GF-D8 (cell line): Measurements from ENCODE around the gene RNU1-2.
"Not testable (repeated sequence)": the region's sequence is repeated elsewhere in the genome, so short reads cannot be mapped to it uniquely, and the experiment has no call there.

Experiments used
- DNase-seq: peaks from one replicate; lab custom pipeline; 2025; lab: John Stamatoyannopoulos, UW

The RNU1-2 gene

GRCh38 chr1:16895598-16896315 lies at the start of gene RNU1-2:
RNU1-2 (plus strand) TSS chr1:16895980.
- peak; percentile 99 for DNase-seq

- not testable (repeated sequence) for DNase-seq
Observed at GRCh38 chr1:16856201-16856600, 39.6 kb upstream of the RNU1-2 start.

DNA sequence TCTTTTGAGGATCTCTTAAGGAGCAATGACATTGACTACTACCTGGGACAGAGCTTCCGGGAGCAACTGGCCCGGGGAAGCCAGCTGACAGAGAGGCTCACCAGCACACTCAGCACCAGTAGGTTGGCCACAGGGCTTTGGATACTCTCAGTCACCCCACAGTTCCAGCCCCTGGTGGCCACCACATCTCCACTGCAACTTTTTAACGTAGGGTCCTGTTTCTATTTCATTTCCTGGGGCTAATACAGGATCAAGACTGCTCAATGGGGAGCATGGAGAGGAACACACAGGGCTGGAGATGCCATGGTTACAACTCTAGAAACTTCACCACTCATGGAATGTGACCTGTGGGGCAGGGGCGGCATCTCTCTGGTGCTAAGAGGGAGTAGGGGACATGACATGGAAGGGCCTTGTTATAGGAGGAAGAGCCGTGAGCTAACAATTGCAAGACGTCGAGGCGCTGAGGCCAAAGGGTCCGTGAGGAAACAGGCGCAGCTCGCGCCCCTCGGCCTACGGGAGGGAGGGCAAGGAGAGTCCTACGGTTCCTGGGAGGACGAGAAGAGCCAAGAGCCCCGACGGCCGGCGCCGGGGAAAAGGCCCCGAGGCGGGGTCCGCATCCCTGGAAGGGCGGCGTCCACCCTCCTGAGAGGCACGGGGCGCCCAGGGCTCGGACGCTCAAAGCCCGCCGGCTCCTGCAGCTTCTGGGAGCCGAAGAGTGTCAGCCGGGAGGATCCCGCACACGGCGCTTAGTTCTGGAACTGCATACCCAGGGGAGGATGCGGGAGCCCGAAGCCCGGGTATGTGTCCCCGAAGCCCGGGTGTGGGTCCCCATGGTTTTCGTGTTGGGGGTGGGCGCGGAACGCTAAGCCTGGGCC lies 36.4 kb upstream of the RNU1-2 start:
- DNase-seq: not testable (repeated sequence)

DNA sequence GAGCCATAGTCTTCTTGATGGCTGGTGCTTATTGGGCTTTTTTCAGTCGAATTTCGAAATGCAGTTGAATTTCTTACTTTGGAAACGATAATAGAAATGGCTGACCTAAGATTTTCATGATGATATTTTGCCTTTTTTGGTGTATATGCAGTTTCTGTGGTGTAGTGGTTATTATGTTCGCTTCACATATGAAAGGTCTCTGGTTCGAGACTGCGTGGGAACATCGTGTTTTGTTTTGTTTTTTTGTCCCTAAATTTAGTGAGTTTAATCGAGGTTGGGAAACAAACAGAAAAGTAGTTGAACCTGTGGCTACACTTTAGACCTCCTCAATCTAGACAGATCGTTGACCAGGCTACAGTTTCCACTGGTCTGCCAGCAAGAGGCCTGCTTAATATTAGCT lies 35.7 kb upstream of the RNU1-2 start:
- not testable (repeated sequence) for DNase-seq

DNA sequence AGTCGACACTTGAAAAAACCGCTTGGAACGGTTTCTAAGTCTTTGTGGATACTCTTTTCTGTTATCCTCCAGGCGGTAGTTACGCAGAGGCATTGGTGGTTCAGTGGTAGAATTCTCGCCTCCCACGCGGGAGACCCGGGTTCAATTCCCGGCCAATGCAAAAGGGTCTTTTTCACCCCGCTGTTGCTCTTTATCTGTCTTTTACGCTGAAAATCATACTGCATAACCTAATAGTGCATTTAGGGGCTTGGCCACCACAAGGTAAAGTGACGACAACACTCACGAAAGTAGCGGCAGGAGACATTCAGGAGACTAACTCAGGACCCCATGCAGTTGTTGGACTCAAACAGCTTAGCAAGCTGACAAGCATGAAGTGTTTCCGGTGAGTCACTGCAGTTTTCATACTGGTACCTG lies 33.9 kb upstream of the RNU1-2 start:
- not testable (repeated sequence) for DNase-seq

GRCh38 chr1:16862415-16862814 lies 33.4 kb upstream of the RNU1-2 start:
- not testable (repeated sequence) for DNase-seq

DNA sequence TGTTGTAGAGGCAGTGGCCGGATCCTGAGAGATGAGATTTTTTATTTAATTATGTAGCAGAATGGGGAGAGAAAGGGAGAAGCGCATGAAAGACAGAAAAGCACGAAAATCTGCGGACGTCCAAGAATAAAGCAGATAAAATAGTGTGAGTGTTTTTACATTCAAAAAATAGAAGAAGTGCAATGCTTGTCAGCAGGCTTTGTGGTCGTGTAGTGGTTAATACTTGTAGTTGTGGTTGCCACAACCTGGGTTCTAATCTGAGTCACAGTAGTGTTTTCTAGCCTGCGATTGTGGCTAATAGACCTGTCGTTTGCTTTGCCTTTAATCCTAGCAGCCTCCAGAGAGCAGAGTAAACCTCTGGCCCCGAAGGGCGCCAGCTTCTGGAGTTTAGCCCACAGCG lies 32.8 kb upstream of the RNU1-2 start:
- DNase-seq: not testable (repeated sequence)

GRCh38 chr1:16866926-16867707 lies 28.7 kb upstream of the RNU1-2 start:
- DNase-seq: peak; percentile 71

GRCh38 chr1:16868787-16869186 lies 27.0 kb upstream of the RNU1-2 start:
- DNase-seq: not testable (repeated sequence)

GRCh38 chr1:16869996-16870395 lies 25.8 kb upstream of the RNU1-2 start:
- not testable (repeated sequence) for DNase-seq

DNA sequence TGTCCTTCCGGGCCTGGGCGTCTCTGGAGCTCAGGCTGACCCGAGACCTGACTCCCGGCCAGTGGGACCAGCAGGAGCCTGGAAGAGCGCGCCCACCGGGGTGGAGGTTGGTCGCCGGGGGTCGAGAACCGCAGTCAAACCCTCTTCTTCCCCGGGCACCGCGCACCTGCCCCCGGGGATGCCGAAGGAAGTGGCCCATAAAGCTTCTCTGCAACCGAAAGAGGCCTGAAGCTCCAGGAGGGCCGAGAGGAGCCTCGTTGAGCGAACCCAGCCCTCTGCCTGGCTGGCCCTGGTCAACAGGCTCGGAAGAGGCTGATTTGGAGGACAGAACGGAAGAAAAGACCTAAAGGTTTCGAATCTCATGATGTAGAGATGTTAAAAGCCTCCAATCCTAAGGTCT lies 24.6 kb upstream of the RNU1-2 start:
- not testable (repeated sequence) for DNase-seq

DNA sequence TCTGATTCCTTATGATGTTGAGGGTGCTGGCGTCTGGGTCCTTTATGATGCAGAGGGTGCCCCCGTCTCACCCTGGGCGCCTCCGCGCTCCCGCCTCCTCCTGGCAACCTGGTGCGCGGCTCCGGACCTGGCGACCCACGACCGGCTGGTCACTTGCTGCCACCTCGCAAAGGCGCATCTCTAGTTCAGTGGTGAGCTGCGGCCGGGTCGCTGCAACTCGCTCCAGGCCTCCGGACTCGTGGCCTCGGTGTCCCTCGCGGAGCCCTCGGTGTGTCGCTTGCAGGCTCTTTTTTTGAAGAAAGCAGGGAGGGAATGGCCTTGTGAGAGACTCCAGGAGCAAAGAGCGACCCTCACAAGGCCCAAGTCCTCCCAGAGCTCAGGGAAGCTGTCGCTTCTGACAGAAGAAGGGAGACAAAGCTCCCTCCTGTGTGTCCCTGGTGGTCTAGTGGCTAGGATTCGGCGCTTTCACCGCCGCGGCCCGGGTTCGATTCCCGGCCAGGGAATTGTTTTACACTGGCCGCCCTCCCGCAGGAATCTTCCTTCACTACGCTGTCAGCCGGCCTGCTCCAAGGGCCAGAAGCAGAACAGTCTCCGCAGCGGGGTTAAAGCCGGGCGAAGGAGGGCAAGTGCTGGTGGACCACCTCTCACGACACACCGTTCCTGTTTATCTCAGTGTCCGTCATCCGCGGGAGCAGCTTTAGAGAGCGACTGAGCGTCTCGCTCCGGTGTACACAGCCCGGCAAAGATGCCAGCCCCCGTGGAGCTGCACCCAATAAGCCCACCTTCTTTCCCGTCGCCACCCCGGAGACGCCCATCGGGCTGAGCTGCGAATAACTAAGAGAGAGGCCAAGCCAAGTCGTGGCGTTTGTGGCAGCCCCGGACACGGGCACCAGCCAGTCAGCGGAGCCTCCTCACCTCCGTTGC lies 23.4 kb upstream of the RNU1-2 start:
- not testable (repeated sequence) for DNase-seq

DNA sequence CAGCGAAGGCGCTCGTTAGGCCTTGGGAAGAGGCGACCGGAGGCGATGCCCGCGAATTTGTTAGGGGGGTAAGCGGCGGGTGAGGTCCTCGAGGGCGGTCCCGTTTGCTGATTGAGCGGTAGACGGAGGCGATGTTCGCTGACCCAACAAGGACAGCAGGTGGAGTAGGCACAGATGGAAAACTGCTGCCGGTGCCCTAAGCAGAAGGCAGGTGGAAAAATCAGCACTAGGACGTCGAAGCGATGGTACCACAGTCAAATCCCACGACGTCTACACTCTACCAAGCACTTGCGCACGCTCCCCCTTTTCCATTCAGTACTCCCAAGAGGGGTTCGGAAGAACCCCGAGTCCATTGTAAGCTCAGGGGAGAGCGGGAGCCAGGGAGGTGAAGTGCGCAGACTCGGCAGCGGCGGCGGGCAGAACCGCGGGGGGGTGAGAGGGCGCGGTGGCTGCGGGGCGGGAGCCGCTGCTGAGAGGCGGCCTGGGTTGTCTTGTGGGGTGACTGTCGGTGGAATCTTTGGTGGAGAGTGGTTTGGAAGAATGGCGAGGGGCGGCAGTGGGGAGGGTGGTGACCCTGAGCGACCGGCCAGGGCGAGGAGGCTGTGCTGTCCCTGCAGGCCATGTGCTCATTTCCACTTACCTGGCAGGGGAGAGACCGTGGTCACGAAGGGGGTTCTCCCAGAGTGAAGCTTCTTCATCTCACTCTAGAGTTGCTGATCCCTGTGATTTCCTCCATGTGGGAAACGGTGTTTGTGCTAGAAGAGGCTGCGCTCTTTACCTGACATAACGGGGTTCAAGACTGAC lies 22.5 kb upstream of the RNU1-2 start:
- DNase-seq: not testable (repeated sequence)

DNA sequence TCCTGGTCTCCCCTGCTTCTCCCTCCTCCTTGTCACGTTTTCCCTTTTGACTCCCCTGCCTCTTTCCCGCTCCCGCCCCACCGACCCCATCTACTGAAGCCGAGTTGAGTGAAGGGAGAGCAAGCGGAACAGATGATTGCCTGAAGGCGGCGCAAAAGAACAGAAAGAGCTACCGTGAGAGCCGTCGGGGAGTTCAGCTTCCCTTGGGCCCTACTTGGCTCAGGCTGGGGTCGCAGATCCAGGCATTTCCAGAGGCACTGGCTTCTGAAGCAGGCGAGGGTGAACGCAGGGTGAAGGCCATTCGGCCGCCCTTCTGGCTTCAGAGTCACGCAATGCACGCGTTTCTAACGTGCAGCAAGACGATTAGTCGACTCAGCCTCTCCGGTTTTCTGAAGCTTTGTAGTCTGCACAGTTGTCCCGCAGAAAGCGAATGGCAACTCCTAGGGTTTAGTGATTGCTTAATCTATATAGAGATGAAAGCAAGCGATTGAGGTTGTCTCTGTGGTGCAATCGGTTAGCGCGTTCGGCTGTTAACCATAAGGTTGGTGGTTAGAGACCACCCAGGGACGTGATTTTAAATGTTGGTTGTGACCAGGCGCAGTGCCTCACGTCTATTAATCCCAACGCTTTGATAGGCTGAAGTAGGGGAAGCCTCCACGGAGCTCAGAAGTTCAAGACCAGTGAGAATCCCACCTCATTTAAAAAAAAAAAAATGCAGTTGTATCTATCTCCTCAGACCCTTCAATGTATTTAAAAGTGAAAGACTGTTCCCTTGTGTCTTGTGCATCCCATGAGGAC lies 20.6 kb upstream of the RNU1-2 start:
- DNase-seq: not testable (repeated sequence)

- not testable (repeated sequence) for DNase-seq
Observed at GRCh38 chr1:16881742-16882141, 14.0 kb upstream of the RNU1-2 start.

DNA sequence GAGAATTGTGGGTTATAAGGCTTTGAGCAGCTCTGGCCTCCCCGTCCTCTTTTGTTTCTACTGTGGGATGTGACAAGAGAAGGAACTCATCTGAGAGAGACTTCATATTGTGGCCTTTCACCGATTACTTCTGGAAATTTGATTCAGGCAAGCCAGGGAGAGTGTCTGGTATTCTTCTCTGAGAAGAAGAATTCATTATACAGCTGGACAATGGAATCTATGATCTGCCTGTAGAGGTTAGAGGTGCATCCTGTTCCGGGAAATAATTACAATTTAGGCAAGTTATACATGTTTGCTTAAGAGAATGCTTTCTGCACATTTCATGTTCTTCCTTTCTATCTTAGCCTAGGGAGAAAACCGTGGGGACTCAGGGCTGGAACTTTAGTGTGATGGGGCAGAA lies 12.8 kb upstream of the RNU1-2 start:
- no peak for DNase-seq

- DNase-seq: not testable (repeated sequence)
Observed at GRCh38 chr1:16884487-16884886, 11.3 kb upstream of the RNU1-2 start.

DNA sequence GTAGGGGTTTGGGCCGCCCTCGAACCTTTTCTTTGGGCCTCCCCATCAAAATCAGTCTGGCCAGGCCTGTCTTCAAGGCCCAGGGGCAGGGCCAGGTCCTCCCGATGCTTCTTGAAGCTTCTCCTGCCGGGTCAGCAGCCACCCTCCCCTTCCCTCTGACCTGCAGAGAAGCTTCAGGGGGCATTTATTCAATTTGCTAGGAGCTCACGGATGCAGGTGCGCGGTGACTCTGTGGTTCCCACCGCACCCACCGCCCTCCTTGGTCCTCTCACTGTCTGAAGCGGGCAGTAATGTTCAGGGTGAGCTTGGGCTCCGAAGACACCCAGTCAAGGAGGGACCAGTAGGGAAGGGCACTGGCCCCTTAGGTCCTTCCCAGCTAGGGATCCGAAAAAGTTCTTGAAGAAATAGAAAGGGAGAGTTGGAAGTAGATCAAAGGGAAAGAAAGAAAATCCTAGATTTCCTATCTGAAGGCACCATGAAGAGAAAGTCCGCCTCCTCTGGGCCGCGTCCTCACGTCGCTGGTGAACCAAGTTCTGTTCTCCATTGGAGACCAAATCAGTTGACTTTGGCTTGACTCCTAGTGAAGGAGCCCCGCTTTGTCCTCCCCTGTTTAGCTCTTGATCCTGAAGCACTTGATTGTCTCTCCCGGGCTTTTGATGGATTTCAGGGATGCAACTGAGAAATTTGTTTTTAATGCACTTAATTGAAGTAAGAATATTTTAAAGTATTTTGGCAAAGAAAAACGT lies 8.7 kb upstream of the RNU1-2 start:
- no peak for DNase-seq
